Heart left ventricle (tissue), 13 donors: ENCODE results near the gene MZB1.

Source experiments
- CTCF ChIP-seq, 12 donors: fragments of 200-600 bp; sonication (generic) in 4 of 12; IDR thresholded peaks; one replicate each; pipeline versions ENCODE4 v1.5.0 to v1.8.0; 2018 to 2022; ENCODE audit warnings: antibody characterized with exemption in 12 of 12, mild to moderate bottlenecking in 5 of 12
- POLR2A ChIP-seq, 2 donors: fragments of 450-650 bp; IDR thresholded peaks; one replicate each; pipeline ENCODE4 v1.6.1; 2017; ENCODE audit warnings: antibody characterized with exemption in 2 of 2, mild to moderate bottlenecking in 2 of 2, moderate library complexity in 2 of 2
- donor health status: ischemic (EF 13 %, LVEDD 7.1; RV severe dilation, severe dysfunction).
- donor health status: DM: no; HTN: yes; CAD: no.
- donor health status: DM: no; HTN: no; CAD: no.
- donor health status: ischemic (EF 25% LVEDD 6.9; RV normal size, moderate dysfunction).
- donor health status: ischemic (EF 25% LVEDD 5.7; RV mildly dilated, moderate dysfunction).
- donor health status: ischemic (EF 35%, LVEDD 5.7; RV mildly dilated, moderate dysfunction).
- donor health status: nonischemic (EF 11% LVEDD 7.7; RV severe dilation, severe dysfunction).
- donor health status: DM: yes; HTN: yes; CAD: no.
- donor health status: PGD.
- donor health status: ischemic (EF 29% LVEDD 5.4; RV normal size, mild dysfunction).
- donor health status: nonischemic (EF 23%, LVEDD 6.1; RV moderate dilation, normal function).

- TF ChIP-seq CTCF (IDR thresholded peaks at IDR 0.05), result no peak
- TF ChIP-seq POLR2A (IDR thresholded peaks at IDR 0.05), result no peak
Measured at GRCh38 chr5:139378101-139378825, 11.4 kb downstream of the MZB1 start.
